ENCODE data around the gene STXBP1.

Gene STXBP1

GRCh38 chr9:127652733-127653132, 40.7 kb downstream of the STXBP1 start:
- DNase-seq (ENCODE audit: low read depth, low spot score), result no peak

DNA sequence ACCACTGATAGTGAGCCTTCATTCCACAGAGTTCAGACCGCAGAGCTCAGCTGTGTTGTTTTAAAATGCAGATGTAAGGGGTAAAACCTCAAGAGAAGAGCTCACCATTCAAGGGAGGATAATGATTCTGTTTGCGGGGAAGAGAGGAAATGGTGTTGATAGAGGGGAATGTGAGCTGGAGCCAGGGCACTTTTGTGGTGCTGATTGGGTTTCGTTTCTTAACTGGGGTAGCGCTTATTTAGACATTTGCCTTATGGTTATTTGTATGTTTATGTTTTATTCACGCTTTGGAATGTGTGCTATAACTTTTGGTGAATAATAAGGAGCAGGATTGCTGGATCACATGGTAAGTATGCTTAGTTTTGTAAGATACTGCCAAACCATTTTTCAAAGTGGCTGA, 42.5 kb downstream of the STXBP1 start:
- no peak for DNase-seq (ENCODE audit: low read depth, low spot score)

DNA sequence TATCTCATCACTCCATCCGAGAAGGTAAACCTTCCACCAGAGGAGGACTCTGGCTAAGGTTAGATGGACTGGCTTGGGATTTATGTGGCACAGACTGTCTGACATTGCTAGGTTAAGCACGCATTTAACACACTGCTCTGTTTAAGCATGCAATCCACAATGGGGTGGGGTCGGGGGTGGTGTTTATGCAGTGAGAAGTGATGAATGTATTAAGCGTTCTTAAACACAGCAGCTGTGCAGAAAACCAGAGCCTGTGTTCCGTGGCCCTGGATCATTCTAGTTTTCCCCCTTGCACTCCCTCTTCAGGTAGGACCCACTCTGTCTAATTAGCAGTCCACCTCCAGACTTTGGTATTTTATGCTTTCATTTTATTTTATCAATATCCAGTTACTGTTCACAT, 46.4 kb downstream of the STXBP1 start:
- DNase-seq (ENCODE audit: low read depth, low spot score), result no peak

- DNase-seq (ENCODE audit: low read depth, low spot score), result no peak
Observed at GRCh38 chr9:127660886-127661741, 49.0 kb downstream of the STXBP1 start.

DNA sequence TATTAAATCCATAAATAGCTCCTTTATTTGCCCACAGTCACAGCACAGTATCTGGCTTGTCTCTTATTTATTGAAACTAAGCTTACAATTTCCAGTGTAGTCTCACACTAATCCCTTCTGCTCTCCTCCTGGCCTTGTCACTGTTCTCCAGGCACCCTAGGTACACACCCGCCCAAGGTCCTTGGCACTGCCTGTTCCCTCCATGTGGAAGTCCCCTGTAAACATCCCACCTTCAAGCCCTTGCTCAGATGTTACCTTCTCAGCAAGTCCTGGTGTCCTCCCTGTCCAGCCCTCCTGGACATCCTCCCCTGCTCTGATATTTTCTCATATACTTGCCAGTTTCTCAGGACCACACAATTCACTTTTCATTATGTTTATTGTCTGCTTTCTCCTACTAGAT, 50.5 kb downstream of the STXBP1 start:
- no peak for DNase-seq (ENCODE audit: low read depth, low spot score)

DNA sequence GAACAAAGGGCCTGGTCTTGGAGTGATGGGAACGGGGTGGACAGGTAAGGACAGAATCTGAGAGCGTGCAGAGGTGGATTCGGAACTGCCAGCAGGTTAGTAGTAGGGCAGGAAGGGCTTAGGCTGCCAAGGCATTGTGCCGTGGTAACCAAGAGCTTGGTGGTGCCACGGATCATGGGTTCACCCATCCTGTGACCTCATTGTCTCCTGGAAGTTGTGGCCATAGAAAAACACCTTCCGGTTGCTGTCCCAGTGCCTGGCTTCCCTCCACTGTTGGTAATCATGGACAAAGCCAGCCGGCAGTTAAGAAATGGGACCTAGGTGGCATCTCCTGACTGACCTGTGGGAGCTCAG, 52.2 kb downstream of the STXBP1 start:
- DNase-seq (ENCODE audit: low read depth, low spot score), result no peak

- no peak for DNase-seq (ENCODE audit: low read depth, low spot score)
Observed at GRCh38 chr9:127664678-127665507, 52.8 kb downstream of the STXBP1 start.

DNA sequence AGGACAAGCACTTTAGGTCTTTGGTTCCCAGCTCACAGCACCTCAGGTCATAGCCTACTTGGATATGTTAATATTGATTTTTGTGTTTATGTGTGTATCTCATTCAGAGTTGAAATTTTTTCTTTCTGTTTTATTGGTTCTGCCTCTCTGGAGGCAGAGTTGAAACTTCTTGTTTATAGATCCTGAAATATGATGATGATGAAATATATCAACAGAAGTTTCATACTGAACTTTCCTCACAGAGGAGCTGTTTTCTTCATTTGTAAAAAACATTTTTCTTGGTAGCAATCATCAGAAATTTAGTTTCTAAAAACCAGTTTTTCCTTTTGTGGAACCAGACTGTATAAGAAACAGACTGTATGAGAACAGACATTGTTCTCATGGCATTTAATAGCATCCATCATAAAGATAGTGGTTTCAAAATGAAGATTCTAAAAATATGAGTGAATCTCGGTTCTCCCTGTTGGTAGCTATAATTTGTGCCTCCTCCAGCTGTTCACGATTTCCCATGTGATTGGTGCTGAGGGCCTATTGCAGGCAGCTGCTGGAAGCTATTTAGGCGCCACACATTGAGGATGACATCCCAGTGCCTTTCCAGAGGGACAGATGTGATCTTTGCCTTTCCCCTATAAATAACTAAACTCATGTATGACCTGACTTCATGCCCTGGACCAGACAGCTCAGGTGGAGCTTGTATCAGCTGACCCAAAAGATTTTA, 55.2 kb downstream of the STXBP1 start:
- no peak for DNase-seq (ENCODE audit: low read depth, low spot score)

DNA sequence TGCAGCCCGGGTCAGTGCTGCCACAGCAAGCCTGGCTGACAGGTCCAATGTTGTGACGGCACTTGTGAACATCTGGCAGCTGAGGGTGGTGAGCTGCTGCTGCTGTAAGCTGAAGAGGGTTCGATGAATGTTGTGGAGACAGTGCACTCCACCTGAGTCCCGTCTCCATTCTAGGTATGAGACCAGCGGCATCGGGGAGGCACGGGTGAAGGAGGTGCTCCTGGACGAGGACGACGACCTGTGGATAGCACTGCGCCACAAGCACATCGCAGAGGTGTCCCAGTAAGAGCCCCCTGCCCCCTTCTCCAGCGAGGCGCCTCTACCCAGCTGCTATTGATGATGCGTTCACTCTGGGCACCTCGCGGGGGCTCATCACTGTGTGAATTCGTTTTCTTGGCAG, 55.8 kb downstream of the STXBP1 start:
- DNase-seq (ENCODE audit: low read depth, low spot score), result no peak

DNA sequence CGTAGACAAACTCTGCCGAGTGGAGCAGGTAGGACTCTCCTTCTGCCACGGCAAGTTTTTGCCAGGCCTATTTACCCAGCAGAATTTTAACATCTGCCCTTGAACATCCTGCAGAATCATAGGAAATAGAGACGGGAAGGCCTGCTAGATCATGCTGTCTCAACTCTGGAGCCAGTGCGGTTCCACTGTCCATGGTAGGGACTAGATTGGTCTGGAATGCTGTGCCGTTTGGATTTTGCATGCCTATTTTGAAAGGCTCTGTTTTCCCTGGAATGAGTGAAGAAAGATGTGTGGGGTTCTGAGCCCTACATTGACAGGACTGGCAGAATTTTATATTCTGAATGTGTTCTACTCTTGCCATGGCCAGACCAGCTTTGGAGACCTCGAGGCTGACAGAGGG, 61.2 kb downstream of the STXBP1 start:
- no peak for DNase-seq (ENCODE audit: low read depth, low spot score)

DNA sequence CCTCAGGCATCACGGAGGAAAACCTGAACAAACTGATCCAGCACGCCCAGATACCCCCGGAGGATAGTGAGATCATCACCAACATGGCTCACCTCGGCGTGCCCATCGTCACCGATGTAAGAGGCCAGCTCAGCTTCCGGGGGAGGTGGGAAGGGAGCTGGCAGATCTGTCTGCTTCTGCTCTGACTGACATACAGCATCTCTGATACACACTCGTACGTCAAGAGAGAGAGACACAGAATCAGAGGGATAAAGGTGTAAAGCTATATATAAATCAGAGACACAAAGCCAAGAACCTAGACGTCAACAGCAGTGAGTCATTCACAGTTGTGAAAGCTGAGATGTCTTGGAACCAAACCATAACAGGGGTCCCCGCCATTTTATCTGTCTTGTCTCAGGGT, 64.6 kb downstream of the STXBP1 start:
- DNase-seq (ENCODE audit: low read depth, low spot score), result no peak

DNA sequence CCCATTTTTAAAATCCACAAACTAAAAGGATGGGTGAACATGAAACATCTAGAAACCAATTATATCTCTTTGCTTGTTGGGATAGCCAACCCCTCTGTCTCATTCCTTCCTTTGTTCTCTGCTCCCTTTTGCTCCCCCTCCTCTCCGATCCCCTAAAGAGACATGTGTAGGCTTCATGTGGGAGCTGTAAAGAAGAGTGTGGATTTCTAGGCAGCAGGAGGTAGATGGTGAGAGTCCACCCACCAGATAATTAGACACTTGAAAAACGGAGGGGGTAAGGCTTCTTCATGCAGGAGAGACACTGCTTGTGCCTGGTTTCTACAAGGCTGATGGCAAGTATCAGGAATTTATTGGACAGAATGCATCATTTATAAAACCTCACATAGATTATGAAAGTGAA, 67.4 kb downstream of the STXBP1 start:
- DNase-seq (ENCODE audit: low read depth, low spot score), result no peak

DNA sequence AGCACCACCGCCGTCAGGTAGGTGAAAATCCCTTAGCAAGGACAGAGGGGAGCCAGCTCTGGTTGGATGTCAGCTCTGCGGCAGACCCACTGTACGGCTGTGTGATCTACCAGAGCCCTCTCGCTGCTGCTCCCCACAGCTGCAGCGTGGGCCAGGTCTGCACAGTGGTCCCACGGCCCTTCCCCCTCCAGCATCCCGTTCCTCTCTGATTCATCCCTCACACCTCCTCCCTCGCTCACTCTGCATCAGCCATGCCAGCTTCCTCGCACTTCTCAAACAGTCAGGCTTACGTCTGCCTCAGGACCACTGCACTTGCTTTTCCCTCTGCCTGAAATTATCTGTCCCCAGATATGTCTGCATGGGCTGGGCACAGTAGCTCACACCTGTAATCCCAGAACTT, 68.1 kb downstream of the STXBP1 start:
- no peak for DNase-seq (ENCODE audit: low read depth, low spot score)

DNA sequence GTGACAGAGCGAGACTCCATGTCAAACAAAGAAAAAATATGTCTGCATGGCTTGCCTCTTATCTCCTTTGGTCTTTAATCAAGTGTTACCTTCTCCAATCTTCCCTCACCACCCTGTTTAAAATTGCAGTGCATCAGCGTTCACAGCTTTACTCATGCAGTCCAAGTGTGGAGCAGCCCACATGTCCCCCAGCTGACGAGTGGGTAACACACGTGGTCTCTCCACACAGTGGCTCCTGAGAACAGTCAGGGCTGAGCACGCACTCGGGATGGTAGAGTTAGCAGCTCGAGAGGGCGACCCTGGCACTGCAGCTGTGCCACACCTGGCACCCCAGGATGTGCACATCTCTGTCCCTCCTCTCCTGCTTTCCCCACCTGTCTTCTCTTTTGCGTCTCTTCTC, 68.8 kb downstream of the STXBP1 start:
- DNase-seq (ENCODE audit: low read depth, low spot score), result no peak

DNA sequence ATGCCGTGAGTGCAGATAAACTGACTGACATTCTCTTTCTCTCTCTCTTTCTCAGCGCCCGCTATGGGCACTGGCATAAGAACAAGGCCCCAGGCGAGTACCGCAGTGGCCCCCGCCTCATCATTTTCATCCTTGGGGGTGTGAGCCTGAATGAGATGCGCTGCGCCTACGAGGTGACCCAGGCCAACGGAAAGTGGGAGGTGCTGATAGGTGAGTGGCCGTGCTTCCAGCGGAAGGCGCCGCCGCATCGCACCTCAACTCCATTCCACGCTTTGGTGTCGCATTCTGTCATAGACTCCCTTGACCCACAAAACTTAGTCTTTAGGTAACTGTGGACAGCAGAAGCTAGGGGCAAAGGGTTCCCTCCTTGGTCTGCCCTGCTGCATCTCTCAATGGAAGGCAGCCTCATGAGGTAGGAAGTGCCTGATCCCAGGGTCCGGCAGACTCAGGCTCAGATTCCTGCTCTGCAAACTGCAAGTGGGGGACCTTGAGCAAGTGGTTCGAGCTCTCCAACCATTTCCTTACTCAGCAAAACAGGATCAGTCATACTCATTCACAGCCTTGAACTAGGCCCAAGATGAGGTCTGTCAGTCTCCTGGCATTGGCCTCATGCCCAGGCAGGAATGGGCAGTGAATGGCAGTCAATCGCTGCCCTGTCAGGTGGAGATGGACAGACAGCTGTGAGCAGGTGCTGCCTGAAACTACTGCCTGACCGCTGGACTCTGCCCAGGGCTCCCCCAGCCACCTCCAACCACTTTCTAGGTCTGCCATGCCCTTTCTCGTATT, 70.5 kb downstream of the STXBP1 start:
- DNase-seq (ENCODE audit: low read depth, low spot score), result no peak

DNA sequence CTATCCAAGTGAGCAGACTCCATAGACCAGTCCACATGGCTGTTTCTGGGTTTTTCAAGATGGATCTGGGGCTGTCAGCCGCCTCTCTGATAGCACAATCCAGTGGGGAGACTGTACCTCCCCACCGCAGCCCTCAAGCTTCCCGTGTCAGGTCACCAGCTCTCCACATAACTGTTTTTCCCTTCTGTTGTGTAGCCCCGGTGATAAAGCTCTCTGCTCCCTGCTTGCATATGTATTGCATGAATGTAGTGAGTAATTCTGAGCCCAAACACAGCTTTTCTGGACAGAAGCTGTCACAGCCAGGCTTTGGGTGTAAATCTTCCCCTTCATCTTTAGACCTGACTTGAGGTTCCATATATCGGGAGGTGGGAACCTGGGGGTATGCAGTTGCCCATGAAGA, 71.6 kb downstream of the STXBP1 start:
- no peak for DNase-seq (ENCODE audit: low read depth, low spot score)

DNA sequence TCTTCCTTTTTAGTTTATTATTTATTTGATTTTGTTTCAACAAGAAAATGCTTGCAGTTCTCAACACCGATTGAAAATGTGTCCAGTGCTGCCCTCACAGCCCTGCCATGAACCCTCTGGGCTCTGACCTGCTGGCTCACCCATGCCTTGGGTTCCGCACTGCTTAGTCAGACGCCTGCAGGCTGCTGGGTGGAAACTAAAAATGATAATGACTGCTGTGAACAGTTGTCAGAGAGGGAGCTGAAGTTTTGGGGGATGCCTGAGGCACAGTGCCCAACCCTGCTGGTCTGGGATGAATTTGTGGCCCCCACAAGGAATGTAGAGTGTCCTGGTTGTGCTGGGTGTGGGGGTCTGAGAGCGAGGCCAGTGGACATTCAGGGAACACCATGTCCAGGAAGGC, 72.5 kb downstream of the STXBP1 start:
- DNase-seq (ENCODE audit: low read depth, low spot score), result no peak

- no peak for DNase-seq (ENCODE audit: low read depth, low spot score)
Observed at GRCh38 chr9:127686461-127687393, 74.7 kb downstream of the STXBP1 start.

- DNase-seq (ENCODE audit: low read depth, low spot score), result no peak
Observed at GRCh38 chr9:127689329-127690000, 77.4 kb downstream of the STXBP1 start.

DNA sequence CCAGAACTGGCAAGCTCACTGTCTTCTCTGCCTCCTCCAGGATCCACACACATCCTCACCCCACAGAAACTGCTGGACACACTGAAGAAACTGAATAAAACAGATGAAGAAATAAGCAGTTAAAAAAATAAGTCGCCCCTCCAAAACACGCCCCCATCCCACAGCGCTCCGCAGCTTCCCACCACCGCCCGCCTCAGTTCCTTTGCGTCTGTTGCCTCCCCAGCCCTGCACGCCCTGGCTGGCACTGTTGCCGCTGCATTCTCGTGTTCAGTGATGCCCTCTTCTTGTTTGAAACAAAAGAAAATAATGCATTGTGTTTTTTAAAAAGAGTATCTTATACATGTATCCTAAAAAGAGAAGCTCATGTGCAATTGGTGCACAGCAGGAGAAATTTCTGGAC, 78.7 kb downstream of the STXBP1 start:
- DNase-seq (ENCODE audit: low read depth, low spot score), result no peak

Data from activated naive CD8-positive, alpha-beta T cell treated with anti-CD3 and anti-CD28 coated beads, Interleukin-2, amount 50 U/mL, for 16 hours (primary cell).